Amygdala (tissue), 56 donors: ENCODE data around the gene FIGN.

Source experiments
- DNase-seq, 56 donors: peaks; one replicate each; lab custom pipeline; 2025; lab: John Stamatoyannopoulos, UW

The FIGN gene

DNA sequence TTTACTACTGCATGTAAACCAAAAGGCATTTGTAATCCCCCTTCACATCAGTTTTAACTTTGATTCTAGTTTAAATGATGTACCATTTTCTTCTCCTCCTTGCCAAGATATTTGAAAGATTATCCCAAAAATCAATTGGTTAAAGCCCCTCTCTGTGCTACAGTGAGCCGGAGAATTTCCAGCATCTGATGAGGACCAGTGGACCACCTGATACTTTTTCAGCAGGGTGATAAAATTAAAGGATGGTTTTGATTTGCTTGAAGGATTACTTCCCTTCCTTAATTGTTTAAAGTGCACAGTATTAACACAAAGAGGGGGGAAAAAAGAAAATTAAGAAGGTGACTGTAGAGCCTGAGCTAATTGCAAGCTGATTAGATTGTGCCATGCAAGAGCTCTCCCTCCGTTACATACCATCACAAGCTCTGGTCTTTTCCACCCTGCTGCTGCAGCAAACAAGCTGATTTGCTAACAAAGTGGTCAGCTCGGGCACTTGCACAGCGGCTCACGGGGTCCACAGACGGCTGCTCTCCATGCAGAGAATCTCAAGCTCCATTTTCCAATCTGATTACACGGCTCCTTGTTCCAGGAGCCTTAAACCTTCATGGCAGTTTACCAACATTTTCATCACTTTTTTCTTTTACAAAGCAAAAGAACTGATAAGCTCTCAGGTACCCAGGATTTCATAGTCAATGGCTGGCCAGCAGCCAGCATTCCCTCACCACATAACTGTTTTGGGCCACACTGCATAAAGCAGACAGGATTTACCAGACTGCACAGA, 22.1 kb downstream of the FIGN start:
- DNase-seq = peak in 24 of 56 donors; percentile 15 to 65 (median 39)

DNA sequence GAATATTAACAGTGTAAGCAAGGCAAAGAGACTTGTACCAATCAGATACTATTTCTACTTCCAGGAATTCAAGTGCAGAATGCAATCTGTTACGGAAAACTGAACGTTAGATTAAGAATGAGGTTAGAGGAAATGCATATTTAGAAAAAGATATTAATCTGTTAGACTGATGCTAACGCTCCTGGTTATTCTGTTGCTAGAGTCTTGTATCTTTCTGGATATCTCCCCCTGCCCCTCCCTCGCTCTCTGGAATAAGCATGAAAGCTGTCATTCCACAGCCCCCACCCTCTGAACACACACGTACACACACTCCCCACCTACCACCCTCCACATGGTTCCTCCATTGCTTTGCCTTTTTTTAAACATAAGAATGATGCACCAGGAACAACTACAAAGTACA, 24.1 kb downstream of the FIGN start:
- no peak for DNase-seq

- DNase-seq = no peak
Observed at GRCh38 chr2:163711258-163711657, 24.6 kb downstream of the FIGN start.

GRCh38 chr2:163709270-163709669, 26.5 kb downstream of the FIGN start:
- no peak for DNase-seq

GRCh38 chr2:163708265-163708664, 27.5 kb downstream of the FIGN start:
- DNase-seq = no peak

- DNase-seq = no peak
Observed at GRCh38 chr2:163703386-163703785, 32.4 kb downstream of the FIGN start.

DNA sequence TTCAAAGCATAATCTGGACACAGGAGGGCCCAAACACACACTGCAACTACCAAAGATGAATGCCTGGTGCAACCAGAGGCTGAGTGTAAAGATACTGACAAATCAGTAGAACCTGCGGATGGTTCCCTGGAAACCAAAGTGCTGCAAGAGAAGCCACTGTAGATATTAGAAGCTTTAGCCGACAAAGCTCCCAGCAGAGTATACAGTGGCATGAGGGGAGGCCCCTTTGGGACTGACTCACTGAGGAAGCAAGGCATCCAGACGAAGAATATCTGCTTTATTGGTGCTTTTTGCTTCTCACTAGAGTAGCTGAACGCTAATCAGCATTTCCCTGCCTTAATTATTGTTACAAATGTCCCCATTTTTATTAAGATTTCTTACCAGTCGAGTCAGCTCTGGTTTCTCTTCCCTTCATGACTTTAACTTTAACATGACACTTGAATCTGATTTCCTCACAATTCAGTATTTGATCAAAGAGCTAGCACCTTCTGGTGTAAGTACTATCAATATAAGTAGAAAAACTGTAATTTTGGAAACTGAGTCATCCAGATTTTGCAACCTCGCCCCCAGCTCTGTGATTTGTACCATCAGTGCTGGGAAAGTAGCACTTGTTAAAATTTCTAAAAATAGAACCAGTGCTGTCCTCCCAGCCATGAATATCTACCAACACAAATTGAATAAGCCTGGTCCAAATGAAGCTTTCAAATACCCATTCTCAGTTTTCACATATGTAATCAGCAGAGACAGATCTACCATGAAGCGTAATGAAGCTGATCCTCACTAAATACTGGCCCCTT, 34.2 kb downstream of the FIGN start:
- peak in 2 of 56 donors; percentile 11 to 12 for DNase-seq

DNA sequence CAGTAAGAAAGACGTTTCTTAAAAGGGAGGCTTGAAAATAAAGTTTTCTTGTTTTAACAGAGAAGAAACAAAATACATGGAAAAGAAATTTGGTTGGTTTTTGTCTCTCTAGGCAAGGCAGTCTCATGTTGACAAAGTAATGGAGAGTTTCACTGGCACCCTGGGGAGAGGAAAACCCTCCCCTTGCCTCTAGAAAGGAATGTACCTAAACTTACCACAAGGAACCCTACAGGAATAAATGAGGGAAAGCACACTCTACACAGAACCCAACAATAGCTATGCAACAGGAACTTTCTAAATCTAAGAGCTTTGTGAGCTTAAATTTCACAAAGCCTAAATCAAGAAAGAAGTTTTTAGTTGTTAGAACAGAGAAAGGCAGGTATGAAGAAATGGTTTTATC, 37.0 kb downstream of the FIGN start:
- DNase-seq = no peak

GRCh38 chr2:163697846-163698637, 37.8 kb downstream of the FIGN start:
- DNase-seq = no peak

- DNase-seq = no peak
Observed at GRCh38 chr2:163697429-163697828, 38.4 kb downstream of the FIGN start.

DNA sequence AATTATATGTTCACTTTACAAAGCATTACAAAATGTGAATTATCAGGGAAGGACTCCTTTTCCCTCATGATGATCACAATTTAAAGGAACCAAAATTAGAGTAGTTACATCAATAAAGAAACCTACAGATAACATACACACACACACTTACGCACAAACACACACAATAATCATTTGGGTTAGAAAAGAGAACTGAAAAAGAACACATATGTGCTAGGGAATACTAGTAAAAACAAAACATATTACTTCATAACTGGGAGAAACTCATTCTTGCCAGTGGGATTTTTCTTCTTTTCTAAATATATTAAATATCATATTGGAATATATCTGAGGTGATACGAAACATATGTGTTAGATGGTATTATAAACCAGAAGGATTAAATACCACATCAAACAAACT, 42.3 kb downstream of the FIGN start:
- no peak for DNase-seq

GRCh38 chr2:163692611-163693482, 43.0 kb downstream of the FIGN start:
- no peak for DNase-seq

- no peak for DNase-seq
Observed at GRCh38 chr2:163692081-163692480, 43.7 kb downstream of the FIGN start.

DNA sequence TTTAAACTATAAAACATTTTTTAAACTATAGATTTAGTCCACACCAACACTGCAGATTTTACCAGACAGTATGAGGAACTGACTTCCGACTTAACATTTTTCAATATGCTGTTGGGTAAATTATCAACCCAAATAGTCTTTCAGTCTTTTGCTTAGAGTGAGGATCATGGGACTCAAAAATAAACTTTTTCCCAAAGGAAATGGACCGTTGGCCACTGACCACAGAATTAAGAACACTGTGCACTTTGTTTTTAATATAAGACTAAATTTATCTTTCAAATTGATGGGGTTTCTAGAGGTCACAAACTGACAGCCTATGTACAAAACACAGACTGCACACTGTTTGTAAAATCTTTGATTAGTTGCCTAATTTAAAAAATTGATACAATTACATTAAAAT, 44.9 kb downstream of the FIGN start:
- no peak for DNase-seq

DNA sequence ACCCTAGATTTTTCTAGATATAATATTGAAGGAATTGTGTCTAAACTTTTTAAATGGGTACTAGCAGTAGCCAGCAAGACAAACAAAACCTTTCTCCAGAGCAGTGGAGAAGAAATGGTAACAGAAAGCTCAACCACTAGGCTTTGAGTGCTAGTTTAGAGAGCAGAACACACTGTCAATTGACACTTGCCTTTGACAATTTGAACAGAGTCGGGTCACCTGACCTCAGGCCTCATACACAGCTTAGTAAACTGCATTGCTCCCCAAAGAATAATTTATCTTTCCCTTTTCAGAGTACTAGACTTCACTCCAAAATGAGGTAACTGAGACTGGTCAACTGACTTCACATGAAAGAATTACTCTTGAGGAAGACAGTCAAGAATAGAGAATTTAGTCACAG, 48.6 kb downstream of the FIGN start:
- no peak for DNase-seq

DNA sequence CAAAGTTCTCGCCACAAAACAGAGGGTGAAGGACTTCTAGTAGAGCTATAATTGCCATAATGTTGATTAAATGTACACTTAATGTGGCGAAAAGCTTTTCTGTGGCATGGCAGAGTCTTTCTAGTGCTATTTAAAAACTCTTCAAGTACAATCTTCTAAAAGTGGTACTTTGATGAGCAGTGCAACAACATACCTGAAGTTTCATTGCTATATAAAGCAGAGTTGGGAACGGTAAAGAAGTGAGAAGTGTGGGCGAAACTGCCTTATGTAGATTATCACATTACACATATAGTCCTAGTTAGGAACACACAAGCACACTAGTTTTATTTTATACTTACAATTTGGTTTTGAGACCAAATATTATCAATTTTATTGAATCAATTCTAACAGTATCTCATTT, 49.5 kb downstream of the FIGN start:
- DNase-seq = no peak

DNA sequence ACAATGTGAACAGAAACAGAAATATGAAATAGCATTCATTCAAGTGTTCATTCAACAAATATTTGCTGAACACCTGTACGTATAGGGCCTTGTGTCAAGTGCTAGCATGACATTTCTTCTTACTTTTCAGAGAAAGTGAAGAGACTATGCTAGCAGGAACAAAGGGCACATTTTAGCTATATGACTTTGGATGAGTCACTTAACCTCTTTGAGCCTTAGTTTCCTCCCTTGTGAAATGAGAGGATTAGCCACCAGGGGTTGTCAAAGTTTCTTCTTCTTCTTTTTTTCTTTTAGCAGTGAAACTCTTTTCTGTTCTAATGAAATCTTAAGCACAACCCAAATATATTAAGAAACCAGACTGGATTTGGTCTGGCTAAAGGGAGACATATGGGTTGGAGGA, 53.1 kb downstream of the FIGN start:
- DNase-seq = no peak

GRCh38 chr2:163681745-163682144, 54.1 kb downstream of the FIGN start:
- peak in 3 of 56 donors; percentile 2 to 26 (median 4) for DNase-seq

GRCh38 chr2:163675388-163675787, 60.4 kb downstream of the FIGN start:
- peak in 12 of 56 donors; percentile 1 to 48 (median 8) for DNase-seq

GRCh38 chr2:163673522-163673921, 62.3 kb downstream of the FIGN start:
- DNase-seq = no peak
